Measurements from ENCODE around the gene GNG8.

GRCh38 chr19:46639358-46640182, 3.6 kb upstream of the GNG8 start:
- TF ChIP-seq POLR2A (IDR thresholded peaks at IDR 0.05) (no peak), CTCF (IDR thresholded peaks at IDR 0.05) (no peak)
